ENCODE results near the gene GNA15.

GNA15 gene

GRCh38 chr19:3138268-3138667 is 2.4 kb downstream of the GNA15 start:
- in situ Hi-C loops (cut with HindIII; ENCODE audit: low sequenced_read_pairs) = no loop called here
- no peak for DNase-seq (ENCODE audit: low read depth)
- no peak for TF ChIP-seq CTCF (IDR thresholded peaks at IDR 0.05; ENCODE audit: low read depth, low read length, missing control alignments)
- no peak overlapping the region for H3K4me3 ChIP-seq (ENCODE audit: low read depth, low read length)

- no peak overlapping the region for H3K4me3 ChIP-seq (ENCODE audit: low read depth, low read length)
Observed at GRCh38 chr19:3140667-3141038, 4.8 kb downstream of the GNA15 start.

GRCh38 chr19:3142292-3142670 is 6.4 kb downstream of the GNA15 start:
- TF ChIP-seq CTCF (IDR thresholded peaks at IDR 0.05; ENCODE audit: low read depth, low read length, missing control alignments) = no peak
- in situ Hi-C loops (cut with HindIII; ENCODE audit: low sequenced_read_pairs) = no loop called here
- H3K4me3 ChIP-seq (ENCODE audit: low read depth, low read length) = no peak overlapping the region
- DNase-seq (ENCODE audit: low read depth) = no peak

More at GRCh38 chr19:3140667-3141038, 4.8 kb downstream of the GNA15 start:
- in situ Hi-C loops (cut with HindIII; ENCODE audit: low sequenced_read_pairs) = no loop called here
- DNase-seq (ENCODE audit: low read depth) = no peak
- TF ChIP-seq CTCF (IDR thresholded peaks at IDR 0.05; ENCODE audit: low read depth, low read length, missing control alignments) = no peak

GRCh38 chr19:3142781-3143337 is 7.0 kb downstream of the GNA15 start:
- in situ Hi-C loops (cut with HindIII; ENCODE audit: low sequenced_read_pairs) = no loop called here
- no peak for TF ChIP-seq CTCF (IDR thresholded peaks at IDR 0.05; ENCODE audit: low read depth, low read length, missing control alignments)
- DNase-seq (ENCODE audit: low read depth) = no peak
- no peak overlapping the region for H3K4me3 ChIP-seq (ENCODE audit: low read depth, low read length)

- no peak for DNase-seq (ENCODE audit: low read depth)
- TF ChIP-seq CTCF (IDR thresholded peaks at IDR 0.05; ENCODE audit: low read depth, low read length, missing control alignments) = no peak
- in situ Hi-C loops (cut with HindIII; ENCODE audit: low sequenced_read_pairs) = no loop called here
Observed at GRCh38 chr19:3145909-3146676, 10.3 kb downstream of the GNA15 start.

GRCh38 chr19:3146677-3147100 is 10.9 kb downstream of the GNA15 start:
- no peak overlapping the region for H3K4me3 ChIP-seq (ENCODE audit: low read depth, low read length)
- TF ChIP-seq CTCF (IDR thresholded peaks at IDR 0.05; ENCODE audit: low read depth, low read length, missing control alignments) = peak; percentile 69
- in situ Hi-C loops (cut with HindIII; ENCODE audit: low sequenced_read_pairs) = no loop called here
- DNase-seq (ENCODE audit: low read depth) = no peak

More at GRCh38 chr19:3145909-3146676, 10.3 kb downstream of the GNA15 start:
- no peak overlapping the region for H3K4me3 ChIP-seq (ENCODE audit: low read depth, low read length)

All from astrocyte of the cerebellum (primary cell).